Endothelial cell of umbilical vein (primary cell): ENCODE results near the gene SYNPO2L.
"Not testable (repeated sequence)": the region's sequence is repeated elsewhere in the genome, so short reads cannot be mapped to it uniquely, and the experiment has no call there.

Experiments
- CTCF ChIP-seq, 2 donors: IDR thresholded peaks; 1 replicate in 1 of 2; 2 replicates in 1 of 2; pipeline ENCODE4 v1.5.1; 2011; ENCODE audit warnings: low read length in 2 of 2, mild to moderate bottlenecking in 2 of 2, moderate library complexity in 2 of 2, control low read depth in 1 of 2, inconsistent platforms in 1 of 2, low read depth in 1 of 2; ENCODE audit not compliant: insufficient read depth in 1 of 2; ENCODE audit errors: extremely low read depth in 1 of 2
- EZH2 ChIP-seq: IDR thresholded peaks from 2 replicates; pipeline ENCODE4 v1.6.1; 2012; ENCODE audit warnings: borderline replicate concordance, low read depth, mild to moderate bottlenecking, moderate library complexity, low read length, inconsistent platforms; ENCODE audit not compliant: severe bottlenecking
- MYC ChIP-seq: IDR thresholded peaks from one replicate; pipeline ENCODE4 v1.6.1; 2011; ENCODE audit warnings: mild to moderate bottlenecking, low read depth, low read length
- POLR2A ChIP-seq: IDR thresholded peaks from 2 replicates; pipeline ENCODE4 v1.6.1; 2012; ENCODE audit warnings: low read depth, mild to moderate bottlenecking, control low read depth, low read length
- POLR2AphosphoS5 ChIP-seq: IDR thresholded peaks from 2 replicates; pipeline ENCODE4 v1.6.1; 2012; ENCODE audit warnings: low read depth, mild to moderate bottlenecking, control low read depth, low read length, moderate library complexity; ENCODE audit not compliant: insufficient read depth

- not testable (repeated sequence) for TF ChIP-seq CTCF (IDR thresholded peaks at IDR 0.05; ENCODE audit: extremely low read depth in 1 of 2, insufficient read depth in 1 of 2, low read depth in 1 of 2, low read length in 2 of 2); MYC; POLR2AphosphoS5; POLR2A; EZH2
These were observed 31.8 kb upstream of the SYNPO2L start for GRCh38 chr10:73687641-73688040.
